ENCODE results near the gene SLC17A5. TPM values are rescaled to one million over a fixed set of nuclear protein-coding genes. Genes with fewer than 3 reads are reported as not detected.

Gene SLC17A5
- total and polyA plus RNA-seq, 10 of the 15 experiments (the other 5 are each of a cell fraction or from before 2014, with no cell fraction given): 2.3 to 7.2 (median 5.0) TPM

- TF ChIP-seq, protein P1, sequence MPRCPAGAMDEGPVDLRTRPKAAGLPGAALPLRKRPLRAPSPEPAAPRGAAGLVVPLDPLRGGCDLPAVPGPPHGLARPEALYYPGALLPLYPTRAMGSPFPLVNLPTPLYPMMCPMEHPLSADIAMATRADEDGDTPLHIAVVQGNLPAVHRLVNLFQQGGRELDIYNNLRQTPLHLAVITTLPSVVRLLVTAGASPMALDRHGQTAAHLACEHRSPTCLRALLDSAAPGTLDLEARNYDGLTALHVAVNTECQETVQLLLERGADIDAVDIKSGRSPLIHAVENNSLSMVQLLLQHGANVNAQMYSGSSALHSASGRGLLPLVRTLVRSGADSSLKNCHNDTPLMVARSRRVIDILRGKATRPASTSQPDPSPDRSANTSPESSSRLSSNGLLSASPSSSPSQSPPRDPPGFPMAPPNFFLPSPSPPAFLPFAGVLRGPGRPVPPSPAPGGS (IDR thresholded peaks at IDR 0.05; ENCODE audit: borderline replicate concordance, insufficient read depth, low read depth, low read length, poor library complexity, severe bottlenecking): no peak
- TF ChIP-seq CBX3 (IDR thresholded peaks at IDR 0.05; ENCODE audit: borderline replicate concordance, low read depth) (no peak), POLR2AphosphoS2 (IDR thresholded peaks at IDR 0.05; ENCODE audit: low read depth, low read length) (no peak), JUND (IDR thresholded peaks at IDR 0.05; ENCODE audit: low read depth, low read length) (no peak), POU2F2 (IDR thresholded peaks at IDR 0.05; ENCODE audit: borderline replicate concordance, low read depth, low read length) (no peak), RAD21 (IDR thresholded peaks at IDR 0.05; ENCODE audit: insufficient read depth, low read depth, low read length) (no peak), ETV6 (conservative IDR thresholded peaks at IDR 0.05 in 1 of 2, IDR thresholded peaks at IDR 0.05 in 1 of 2; ENCODE audit: borderline replicate concordance in 1 of 2, low read depth in 1 of 2) (0 out of 4 replicates have a peak, but pooled peaks of 1 of the 2 experiments have one; percentile 54), CBX5 (IDR thresholded peaks at IDR 0.05; ENCODE audit: low read depth) (no peak), CREB1 (IDR thresholded peaks at IDR 0.05; ENCODE audit: low read depth) (peak; percentile 77; the same call in 1 of the 2 replicates), MTA3 (IDR thresholded peaks at IDR 0.05; ENCODE audit: borderline replicate concordance, low read length) (no peak), FOXM1 (IDR thresholded peaks at IDR 0.05; ENCODE audit: low read depth, low read length) (peak; percentile 52; the same call in 1 of the 2 replicates), BHLHE40 (IDR thresholded peaks at IDR 0.05; ENCODE audit: borderline replicate concordance in 1 of 2, low read depth in 2 of 2, low read length in 1 of 2) (no peak), BRCA1 (IDR thresholded peaks at IDR 0.05; ENCODE audit: low read depth, low read length) (no peak), STAT3 (IDR thresholded peaks at IDR 0.05; ENCODE audit: low read depth, low read length) (no peak), ZNF24 (IDR thresholded peaks at IDR 0.05) (0 out of 2 replicates have a peak, but pooled peaks have one; percentile 11), POLR2AphosphoS5 (IDR thresholded peaks at IDR 0.05; ENCODE audit: low read length) (no peak; the same call in 1 of the 2 replicates), NFYA (IDR thresholded peaks at IDR 0.05; ENCODE audit: borderline replicate concordance, low read depth, low read length) (no peak), NFYB (IDR thresholded peaks at IDR 0.05; ENCODE audit: insufficient read depth, low read depth, low read length) (no peak), RCOR1 (conservative IDR thresholded peaks at IDR 0.05; ENCODE audit: low read depth, low read length) (no peak), MLLT1 (IDR thresholded peaks at IDR 0.05) (no peak; the same call in 1 of the 2 replicates), RUNX3 (IDR thresholded peaks at IDR 0.05; ENCODE audit: low read length) (peak; percentile 32; the same call in 1 of the 2 replicates), EED (IDR thresholded peaks at IDR 0.05; ENCODE audit: low read depth) (0 out of 2 replicates have a peak, but pooled peaks have one; percentile 19)
- TF ChIP-seq, protein P2, sequence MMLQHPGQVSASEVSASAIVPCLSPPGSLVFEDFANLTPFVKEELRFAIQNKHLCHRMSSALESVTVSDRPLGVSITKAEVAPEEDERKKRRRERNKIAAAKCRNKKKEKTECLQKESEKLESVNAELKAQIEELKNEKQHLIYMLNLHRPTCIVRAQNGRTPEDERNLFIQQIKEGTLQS (IDR thresholded peaks at IDR 0.05; ENCODE audit: borderline replicate concordance, extremely low read depth, low read depth, low read length): no peak
- TF ChIP-seq, protein P3, sequence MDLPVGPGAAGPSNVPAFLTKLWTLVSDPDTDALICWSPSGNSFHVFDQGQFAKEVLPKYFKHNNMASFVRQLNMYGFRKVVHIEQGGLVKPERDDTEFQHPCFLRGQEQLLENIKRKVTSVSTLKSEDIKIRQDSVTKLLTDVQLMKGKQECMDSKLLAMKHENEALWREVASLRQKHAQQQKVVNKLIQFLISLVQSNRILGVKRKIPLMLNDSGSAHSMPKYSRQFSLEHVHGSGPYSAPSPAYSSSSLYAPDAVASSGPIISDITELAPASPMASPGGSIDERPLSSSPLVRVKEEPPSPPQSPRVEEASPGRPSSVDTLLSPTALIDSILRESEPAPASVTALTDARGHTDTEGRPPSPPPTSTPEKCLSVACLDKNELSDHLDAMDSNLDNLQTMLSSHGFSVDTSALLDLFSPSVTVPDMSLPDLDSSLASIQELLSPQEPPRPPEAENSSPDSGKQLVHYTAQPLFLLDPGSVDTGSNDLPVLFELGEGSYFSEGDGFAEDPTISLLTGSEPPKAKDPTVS (IDR thresholded peaks at IDR 0.05; ENCODE audit: low read depth, low read length): no peak
- TF ChIP-seq, protein P4, sequence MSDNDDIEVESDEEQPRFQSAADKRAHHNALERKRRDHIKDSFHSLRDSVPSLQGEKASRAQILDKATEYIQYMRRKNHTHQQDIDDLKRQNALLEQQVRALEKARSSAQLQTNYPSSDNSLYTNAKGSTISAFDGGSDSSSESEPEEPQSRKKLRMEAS (IDR thresholded peaks at IDR 0.05; ENCODE audit: low read depth, low read length): no peak
These were observed 68.0 kb downstream of the SLC17A5 start (continued) for GRCh38 chr6:73585566-73586415.
